Measurements from ENCODE around the gene PLXDC1.
A peak's percentile ranks its signal among the peaks of the same experiment; 100 is the strongest.

PLXDC1 gene

DNA sequence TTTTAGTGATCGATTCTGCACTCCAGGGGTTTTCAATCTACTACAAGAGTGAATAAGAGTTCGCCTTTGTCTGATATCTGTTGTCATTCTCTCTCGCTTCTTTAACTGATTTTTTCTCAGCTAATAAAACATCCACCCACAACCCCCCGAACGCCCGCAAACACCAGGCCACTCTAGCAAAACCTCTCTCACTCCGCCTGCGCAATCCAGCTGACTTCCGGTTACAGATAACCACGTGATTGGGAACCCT lies 48.3 kb upstream of the PLXDC1 start (continued):
- no peak for TF ChIP-seq REPIN1 (tag by site-specific recombination; IDR thresholded peaks at IDR 0.05; ENCODE audit: low read depth)
- TF ChIP-seq ZNF184 (tag by site-specific recombination; IDR thresholded peaks at IDR 0.05): no peak
- TF ChIP-seq ZNF324 (tag by site-specific recombination; IDR thresholded peaks at IDR 0.05): no peak
- no peak for TF ChIP-seq KLF1 (tag by site-specific recombination; IDR thresholded peaks at IDR 0.05)
- TF ChIP-seq ZNF76 (tag by site-specific recombination; IDR thresholded peaks at IDR 0.05; ENCODE audit: borderline replicate concordance, low read depth): peak; percentile 69
- no peak for TF ChIP-seq BCL11B (tag by site-specific recombination; IDR thresholded peaks at IDR 0.05; ENCODE audit: low read depth)
- TF ChIP-seq ZNF521 (tag by site-specific recombination; IDR thresholded peaks at IDR 0.05): no peak
- TF ChIP-seq ZNF366 (tag by site-specific recombination; conservative IDR thresholded peaks at IDR 0.05): no peak
- TF ChIP-seq, protein P1, sequence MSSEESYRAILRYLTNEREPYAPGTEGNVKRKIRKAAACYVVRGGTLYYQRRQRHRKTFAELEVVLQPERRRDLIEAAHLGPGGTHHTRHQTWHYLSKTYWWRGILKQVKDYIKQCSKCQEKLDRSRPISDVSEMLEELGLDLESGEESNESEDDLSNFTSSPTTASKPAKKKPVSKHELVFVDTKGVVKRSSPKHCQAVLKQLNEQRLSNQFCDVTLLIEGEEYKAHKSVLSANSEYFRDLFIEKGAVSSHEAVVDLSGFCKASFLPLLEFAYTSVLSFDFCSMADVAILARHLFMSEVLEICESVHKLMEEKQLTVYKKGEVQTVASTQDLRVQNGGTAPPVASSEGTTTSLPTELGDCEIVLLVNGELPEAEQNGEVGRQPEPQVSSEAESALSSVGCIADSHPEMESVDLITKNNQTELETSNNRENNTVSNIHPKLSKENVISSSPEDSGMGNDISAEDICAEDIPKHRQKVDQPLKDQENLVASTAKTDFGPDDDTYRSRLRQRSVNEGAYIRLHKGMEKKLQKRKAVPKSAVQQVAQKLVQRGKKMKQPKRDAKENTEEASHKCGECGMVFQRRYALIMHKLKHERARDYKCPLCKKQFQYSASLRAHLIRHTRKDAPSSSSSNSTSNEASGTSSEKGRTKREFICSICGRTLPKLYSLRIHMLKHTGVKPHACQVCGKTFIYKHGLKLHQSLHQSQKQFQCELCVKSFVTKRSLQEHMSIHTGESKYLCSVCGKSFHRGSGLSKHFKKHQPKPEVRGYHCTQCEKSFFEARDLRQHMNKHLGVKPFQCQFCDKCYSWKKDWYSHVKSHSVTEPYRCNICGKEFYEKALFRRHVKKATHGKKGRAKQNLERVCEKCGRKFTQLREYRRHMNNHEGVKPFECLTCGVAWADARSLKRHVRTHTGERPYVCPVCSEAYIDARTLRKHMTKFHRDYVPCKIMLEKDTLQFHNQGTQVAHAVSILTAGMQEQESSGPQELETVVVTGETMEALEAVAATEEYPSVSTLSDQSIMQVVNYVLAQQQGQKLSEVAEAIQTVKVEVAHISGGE (tag by site-specific recombination; conservative IDR thresholded peaks at IDR 0.05; ENCODE audit: low read depth): no peak; the same call in 1 of the 2 replicates
- TF ChIP-seq, protein P2, sequence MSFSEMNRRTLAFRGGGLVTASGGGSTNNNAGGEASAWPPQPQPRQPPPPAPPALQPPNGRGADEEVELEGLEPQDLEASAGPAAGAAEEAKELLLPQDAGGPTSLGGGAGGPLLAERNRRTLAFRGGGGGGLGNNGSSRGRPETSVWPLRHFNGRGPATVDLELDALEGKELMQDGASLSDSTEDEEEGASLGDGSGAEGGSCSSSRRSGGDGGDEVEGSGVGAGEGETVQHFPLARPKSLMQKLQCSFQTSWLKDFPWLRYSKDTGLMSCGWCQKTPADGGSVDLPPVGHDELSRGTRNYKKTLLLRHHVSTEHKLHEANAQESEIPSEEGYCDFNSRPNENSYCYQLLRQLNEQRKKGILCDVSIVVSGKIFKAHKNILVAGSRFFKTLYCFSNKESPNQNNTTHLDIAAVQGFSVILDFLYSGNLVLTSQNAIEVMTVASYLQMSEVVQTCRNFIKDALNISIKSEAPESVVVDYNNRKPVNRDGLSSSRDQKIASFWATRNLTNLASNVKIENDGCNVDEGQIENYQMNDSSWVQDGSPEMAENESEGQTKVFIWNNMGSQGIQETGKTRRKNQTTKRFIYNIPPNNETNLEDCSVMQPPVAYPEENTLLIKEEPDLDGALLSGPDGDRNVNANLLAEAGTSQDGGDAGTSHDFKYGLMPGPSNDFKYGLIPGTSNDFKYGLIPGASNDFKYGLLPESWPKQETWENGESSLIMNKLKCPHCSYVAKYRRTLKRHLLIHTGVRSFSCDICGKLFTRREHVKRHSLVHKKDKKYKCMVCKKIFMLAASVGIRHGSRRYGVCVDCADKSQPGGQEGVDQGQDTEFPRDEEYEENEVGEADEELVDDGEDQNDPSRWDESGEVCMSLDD (tag by site-specific recombination; IDR thresholded peaks at IDR 0.05): no peak
- 0 out of 2 replicates have a peak, but pooled peaks have one; percentile 24 for TF ChIP-seq ZNF501 (tag by site-specific recombination; IDR thresholded peaks at IDR 0.05)
- no peak for TF ChIP-seq ZNF426 (tag by site-specific recombination; IDR thresholded peaks at IDR 0.05)
- TF ChIP-seq, protein P3, sequence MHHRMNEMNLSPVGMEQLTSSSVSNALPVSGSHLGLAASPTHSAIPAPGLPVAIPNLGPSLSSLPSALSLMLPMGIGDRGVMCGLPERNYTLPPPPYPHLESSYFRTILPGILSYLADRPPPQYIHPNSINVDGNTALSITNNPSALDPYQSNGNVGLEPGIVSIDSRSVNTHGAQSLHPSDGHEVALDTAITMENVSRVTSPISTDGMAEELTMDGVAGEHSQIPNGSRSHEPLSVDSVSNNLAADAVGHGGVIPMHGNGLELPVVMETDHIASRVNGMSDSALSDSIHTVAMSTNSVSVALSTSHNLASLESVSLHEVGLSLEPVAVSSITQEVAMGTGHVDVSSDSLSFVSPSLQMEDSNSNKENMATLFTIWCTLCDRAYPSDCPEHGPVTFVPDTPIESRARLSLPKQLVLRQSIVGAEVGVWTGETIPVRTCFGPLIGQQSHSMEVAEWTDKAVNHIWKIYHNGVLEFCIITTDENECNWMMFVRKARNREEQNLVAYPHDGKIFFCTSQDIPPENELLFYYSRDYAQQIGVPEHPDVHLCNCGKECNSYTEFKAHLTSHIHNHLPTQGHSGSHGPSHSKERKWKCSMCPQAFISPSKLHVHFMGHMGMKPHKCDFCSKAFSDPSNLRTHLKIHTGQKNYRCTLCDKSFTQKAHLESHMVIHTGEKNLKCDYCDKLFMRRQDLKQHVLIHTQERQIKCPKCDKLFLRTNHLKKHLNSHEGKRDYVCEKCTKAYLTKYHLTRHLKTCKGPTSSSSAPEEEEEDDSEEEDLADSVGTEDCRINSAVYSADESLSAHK (tag by site-specific recombination; IDR thresholded peaks at IDR 0.05): no peak
- TF ChIP-seq ZNF660 (tag by site-specific recombination; IDR thresholded peaks at IDR 0.05): no peak
- TF ChIP-seq, protein P4, sequence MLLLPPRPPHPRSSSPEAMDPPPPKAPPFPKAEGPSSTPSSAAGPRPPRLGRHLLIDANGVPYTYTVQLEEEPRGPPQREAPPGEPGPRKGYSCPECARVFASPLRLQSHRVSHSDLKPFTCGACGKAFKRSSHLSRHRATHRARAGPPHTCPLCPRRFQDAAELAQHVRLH (tag by site-specific recombination; IDR thresholded peaks at IDR 0.05): peak; percentile 94; the same call in 1 of the 2 replicates
- TF ChIP-seq, protein P5, sequence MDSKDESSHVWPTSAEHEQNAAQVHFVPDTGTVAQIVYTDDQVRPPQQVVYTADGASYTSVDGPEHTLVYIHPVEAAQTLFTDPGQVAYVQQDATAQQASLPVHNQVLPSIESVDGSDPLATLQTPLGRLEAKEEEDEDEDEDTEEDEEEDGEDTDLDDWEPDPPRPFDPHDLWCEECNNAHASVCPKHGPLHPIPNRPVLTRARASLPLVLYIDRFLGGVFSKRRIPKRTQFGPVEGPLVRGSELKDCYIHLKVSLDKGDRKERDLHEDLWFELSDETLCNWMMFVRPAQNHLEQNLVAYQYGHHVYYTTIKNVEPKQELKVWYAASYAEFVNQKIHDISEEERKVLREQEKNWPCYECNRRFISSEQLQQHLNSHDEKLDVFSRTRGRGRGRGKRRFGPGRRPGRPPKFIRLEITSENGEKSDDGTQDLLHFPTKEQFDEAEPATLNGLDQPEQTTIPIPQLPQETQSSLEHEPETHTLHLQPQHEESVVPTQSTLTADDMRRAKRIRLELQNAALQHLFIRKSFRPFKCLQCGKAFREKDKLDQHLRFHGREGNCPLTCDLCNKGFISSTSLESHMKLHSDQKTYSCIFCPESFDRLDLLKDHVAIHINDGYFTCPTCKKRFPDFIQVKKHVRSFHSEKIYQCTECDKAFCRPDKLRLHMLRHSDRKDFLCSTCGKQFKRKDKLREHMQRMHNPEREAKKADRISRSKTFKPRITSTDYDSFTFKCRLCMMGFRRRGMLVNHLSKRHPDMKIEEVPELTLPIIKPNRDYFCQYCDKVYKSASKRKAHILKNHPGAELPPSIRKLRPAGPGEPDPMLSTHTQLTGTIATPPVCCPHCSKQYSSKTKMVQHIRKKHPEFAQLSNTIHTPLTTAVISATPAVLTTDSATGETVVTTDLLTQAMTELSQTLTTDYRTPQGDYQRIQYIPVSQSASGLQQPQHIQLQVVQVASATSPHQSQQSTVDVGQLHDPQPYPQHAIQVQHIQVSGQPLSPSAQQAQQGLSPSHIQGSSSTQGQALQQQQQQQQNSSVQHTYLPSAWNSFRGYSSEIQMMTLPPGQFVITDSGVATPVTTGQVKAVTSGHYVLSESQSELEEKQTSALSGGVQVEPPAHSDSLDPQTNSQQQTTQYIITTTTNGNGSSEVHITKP (tag by site-specific recombination; IDR thresholded peaks at IDR 0.05): no peak
- no peak for TF ChIP-seq ZNF843 (tag by site-specific recombination; IDR thresholded peaks at IDR 0.05)
- TF ChIP-seq ZFHX2 (tag by site-specific recombination; conservative IDR thresholded peaks at IDR 0.05): peak; percentile 93
- no peak for TF ChIP-seq ZNF785 (tag by site-specific recombination; IDR thresholded peaks at IDR 0.05)
- no peak for TF ChIP-seq ZSCAN16 (tag by site-specific recombination; IDR thresholded peaks at IDR 0.05)
- peak; percentile 94 for TF ChIP-seq EGR2 (tag by site-specific recombination; IDR thresholded peaks at IDR 0.05; ENCODE audit: low read depth)
- TF ChIP-seq, protein P6, sequence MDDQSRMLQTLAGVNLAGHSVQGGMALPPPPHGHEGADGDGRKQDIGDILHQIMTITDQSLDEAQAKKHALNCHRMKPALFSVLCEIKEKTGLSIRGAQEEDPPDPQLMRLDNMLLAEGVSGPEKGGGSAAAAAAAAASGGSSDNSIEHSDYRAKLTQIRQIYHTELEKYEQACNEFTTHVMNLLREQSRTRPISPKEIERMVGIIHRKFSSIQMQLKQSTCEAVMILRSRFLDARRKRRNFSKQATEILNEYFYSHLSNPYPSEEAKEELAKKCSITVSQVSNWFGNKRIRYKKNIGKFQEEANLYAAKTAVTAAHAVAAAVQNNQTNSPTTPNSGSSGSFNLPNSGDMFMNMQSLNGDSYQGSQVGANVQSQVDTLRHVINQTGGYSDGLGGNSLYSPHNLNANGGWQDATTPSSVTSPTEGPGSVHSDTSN (CRISPR knock-in tag; IDR thresholded peaks at IDR 0.05): no peak
- peak; percentile 81 for TF ChIP-seq ZNF335 (tag by site-specific recombination; conservative IDR thresholded peaks at IDR 0.05)
- no peak for TF ChIP-seq ZNF473 (tag by site-specific recombination; IDR thresholded peaks at IDR 0.05)
- TF ChIP-seq, protein P7, sequence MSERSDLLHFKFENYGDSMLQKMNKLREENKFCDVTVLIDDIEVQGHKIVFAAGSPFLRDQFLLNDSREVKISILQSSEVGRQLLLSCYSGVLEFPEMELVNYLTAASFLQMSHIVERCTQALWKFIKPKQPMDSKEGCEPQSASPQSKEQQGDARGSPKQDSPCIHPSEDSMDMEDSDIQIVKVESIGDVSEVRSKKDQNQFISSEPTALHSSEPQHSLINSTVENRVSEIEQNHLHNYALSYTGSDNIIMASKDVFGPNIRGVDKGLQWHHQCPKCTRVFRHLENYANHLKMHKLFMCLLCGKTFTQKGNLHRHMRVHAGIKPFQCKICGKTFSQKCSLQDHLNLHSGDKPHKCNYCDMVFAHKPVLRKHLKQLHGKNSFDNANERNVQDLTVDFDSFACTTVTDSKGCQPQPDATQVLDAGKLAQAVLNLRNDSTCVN (tag by site-specific recombination; optimal IDR thresholded peaks at IDR 0.05): no peak
